Mesenchymal stem cell (in vitro differentiated cells and primary cell): ENCODE results near the gene MRPL27.

Experiments
- DNase-seq: peaks from one replicate; pipeline ENCODE4 v3.0.0-alpha.2; 2013
- H2AFZ ChIP-seq: one replicate; pipeline ENCODE4 v1.6.1; 2013; ENCODE audit warnings: low read depth, mild to moderate bottlenecking, control low read depth, inconsistent platforms, low read length, moderate library complexity
- H2AK5ac ChIP-seq: 2 replicates; pipeline ENCODE4 v1.6.1; 2013; ENCODE audit warnings: low read length, moderate library complexity, mild to moderate bottlenecking, inconsistent platforms; ENCODE audit not compliant: severe bottlenecking
- H2BK120ac ChIP-seq: one replicate; pipeline ENCODE4 v1.6.1; 2013; ENCODE audit warnings: low read depth, mild to moderate bottlenecking, inconsistent platforms, low read length, moderate library complexity
- H2BK12ac ChIP-seq, 2 experiments: one replicate each; pipeline ENCODE4 v1.6.1; 2013; ENCODE audit warnings: inconsistent platforms in 2 of 2, low read length in 2 of 2, mild to moderate bottlenecking in 2 of 2, moderate library complexity in 2 of 2, control low read depth in 1 of 2
- H2BK15ac ChIP-seq: one replicate; pipeline ENCODE4 v1.6.1; 2013; ENCODE audit warnings: mild to moderate bottlenecking, low read depth, inconsistent platforms; ENCODE audit not compliant: poor library complexity, severe bottlenecking
- H2BK5ac ChIP-seq: 2 replicates; pipeline ENCODE4 v1.6.1; 2013; ENCODE audit warnings: low read depth, mild to moderate bottlenecking, low read length, control low read depth, inconsistent platforms; ENCODE audit not compliant: poor library complexity, severe bottlenecking
- H3K14ac ChIP-seq, 2 experiments: one replicate each; pipeline ENCODE4 v1.6.1; 2013; ENCODE audit warnings: inconsistent platforms in 2 of 2, low read length in 2 of 2, control low read depth in 1 of 2, mild to moderate bottlenecking in 1 of 2, moderate library complexity in 1 of 2
- H3K18ac ChIP-seq, 2 experiments: one replicate each; pipeline ENCODE4 v1.6.1; 2013; ENCODE audit warnings: inconsistent platforms in 2 of 2, low read length in 2 of 2, control low read depth in 1 of 2, low read depth in 1 of 2, mild to moderate bottlenecking in 1 of 2
- H3K23ac ChIP-seq, 2 experiments: one replicate each; pipeline ENCODE4 v1.6.1; 2013; ENCODE audit warnings: inconsistent platforms in 2 of 2, low read length in 2 of 2, mild to moderate bottlenecking in 2 of 2, moderate library complexity in 2 of 2, control low read depth in 1 of 2
- H3K27ac ChIP-seq: 2 replicates; pipeline ENCODE4 v1.5.1; 2013; ENCODE audit warnings: mild to moderate bottlenecking, moderate library complexity, low read length, control low read depth, inconsistent platforms; ENCODE audit not compliant: poor library complexity, severe bottlenecking
- H3K27me3 ChIP-seq, 2 experiments: 2 replicates each; pipeline versions ENCODE4 v1.6.1 to v1.7.0; 2013; ENCODE audit warnings: low read length in 2 of 2, mild to moderate bottlenecking in 2 of 2, moderate library complexity in 2 of 2, control low read depth in 1 of 2, inconsistent platforms in 1 of 2; ENCODE audit not compliant: control insufficient read depth in 1 of 2, insufficient read depth in 1 of 2
- H3K36me3 ChIP-seq, 2 experiments: 2 replicates each; pipeline versions ENCODE4 v1.6.1 to v1.7.0; 2013; ENCODE audit warnings: low read length in 2 of 2, control low read depth in 1 of 2, inconsistent platforms in 1 of 2, low read depth in 1 of 2, mild to moderate bottlenecking in 1 of 2; ENCODE audit not compliant: insufficient read depth in 2 of 2, control insufficient read depth in 1 of 2
- H3K4ac ChIP-seq, 2 experiments: one replicate each; pipeline ENCODE4 v1.6.1; 2013; ENCODE audit warnings: inconsistent platforms in 2 of 2, low read length in 2 of 2, mild to moderate bottlenecking in 2 of 2, moderate library complexity in 2 of 2, control low read depth in 1 of 2, low read depth in 1 of 2
- H3K4me1 ChIP-seq: 2 replicates; pipeline ENCODE4 v1.6.1; 2013; ENCODE audit warnings: low read depth, low read length, control low read depth; ENCODE audit not compliant: control insufficient read depth, insufficient read depth
- H3K4me2 ChIP-seq: 2 replicates; pipeline ENCODE4 v1.6.1; 2013; ENCODE audit warnings: low read length, mild to moderate bottlenecking, inconsistent platforms; ENCODE audit not compliant: poor library complexity, severe bottlenecking
- H3K4me3 ChIP-seq, 2 experiments: 2 replicates each; pipeline versions ENCODE4 v1.5.1 to v1.7.0; 2013; ENCODE audit warnings: low read length in 2 of 2, mild to moderate bottlenecking in 2 of 2, control low read depth in 1 of 2, low read depth in 1 of 2; ENCODE audit not compliant: insufficient read depth in 1 of 2
- H3K79me1 ChIP-seq: replicated peaks from 2 replicates; pipeline ENCODE4 v1.6.1; 2013; ENCODE audit warnings: mild to moderate bottlenecking, control low read depth, low read length, inconsistent platforms; ENCODE audit not compliant: poor library complexity, severe bottlenecking
- H3K9ac ChIP-seq: 2 replicates; pipeline ENCODE4 v1.7.0; 2013; ENCODE audit warnings: mild to moderate bottlenecking, low read length, moderate library complexity
- H3K9me3 ChIP-seq: 2 replicates; pipeline ENCODE4 v1.7.0; 2013; ENCODE audit warnings: mild to moderate bottlenecking, low read length; ENCODE audit not compliant: control insufficient read depth
- H4K8ac ChIP-seq: one replicate; pipeline ENCODE4 v1.6.1; 2013; ENCODE audit warnings: inconsistent platforms, mild to moderate bottlenecking, low read length, moderate library complexity
- H4K91ac ChIP-seq: one replicate; pipeline ENCODE4 v1.6.1; 2013; ENCODE audit warnings: mild to moderate bottlenecking, low read length, inconsistent platforms
- WGBS: methylation state at CpG from one replicate; pipeline ENCODE4 v1.1.7; 2013; ENCODE audit warnings: mixed read lengths; 5-methylcytosine and 5-hydroxymethylcytosine counted together

Gene MRPL27

DNA sequence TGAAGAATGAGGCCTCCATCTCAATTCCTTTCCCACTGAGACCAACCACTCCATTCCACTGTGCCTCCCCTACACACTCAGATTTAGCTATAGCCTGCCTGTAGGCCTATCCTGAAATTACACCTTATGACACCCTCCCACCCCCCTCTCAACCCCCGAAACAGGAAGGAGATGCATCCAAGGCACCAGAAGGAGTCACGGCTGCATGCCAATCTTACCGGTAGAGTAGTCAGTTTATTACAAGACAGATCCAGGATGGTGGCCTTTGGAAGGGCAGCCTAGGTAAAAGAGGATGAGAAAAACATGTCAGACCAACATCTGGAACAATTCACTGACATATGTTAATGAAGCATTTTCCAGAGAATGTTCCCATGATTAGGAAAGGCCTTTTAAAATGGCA is 21.7 kb upstream of the MRPL27 start:
- H3K27ac ChIP-seq: no peak overlapping the region
- H4K91ac ChIP-seq: no peak overlapping the region
- H3K9me3 ChIP-seq: no peaks in the 10 kb centered on the region
- H4K8ac ChIP-seq: no peak overlapping the region
- no peak overlapping the region for H2BK12ac ChIP-seq
- no peak overlapping the region for H3K4ac ChIP-seq
- 42% methylated on average over 2 of the region's 3 CpGs for WGBS
- DNase-seq: no peak
- H2AK5ac ChIP-seq: no peak overlapping the region
- no peak overlapping the region for H3K23ac ChIP-seq
- no peak overlapping the region for H2BK15ac ChIP-seq
- peaks cover 8% of the 10 kb centered on the region for H3K4me1 ChIP-seq
- no peak overlapping the region for H2BK5ac ChIP-seq
- peaks cover 18% of the 10 kb centered on the region for H3K79me1 ChIP-seq
- peak overlapping the region; percentile 8 for H3K4me2 ChIP-seq
- no peak overlapping the region for H2AFZ ChIP-seq
- peaks cover 39 to 53% of the 10 kb centered on the region in 2 experiments for H3K36me3 ChIP-seq
- H3K14ac ChIP-seq: no peak overlapping the region
- H2BK120ac ChIP-seq: no peak overlapping the region
- peak overlapping the region; percentile 100 for H3K9ac ChIP-seq
- no peak overlapping the region for H3K18ac ChIP-seq
- peak overlapping the region in 1 of 2 experiments; percentile 97 for H3K4me3 ChIP-seq
- H3K27me3 ChIP-seq: no peaks in the 10 kb centered on the region

DNA sequence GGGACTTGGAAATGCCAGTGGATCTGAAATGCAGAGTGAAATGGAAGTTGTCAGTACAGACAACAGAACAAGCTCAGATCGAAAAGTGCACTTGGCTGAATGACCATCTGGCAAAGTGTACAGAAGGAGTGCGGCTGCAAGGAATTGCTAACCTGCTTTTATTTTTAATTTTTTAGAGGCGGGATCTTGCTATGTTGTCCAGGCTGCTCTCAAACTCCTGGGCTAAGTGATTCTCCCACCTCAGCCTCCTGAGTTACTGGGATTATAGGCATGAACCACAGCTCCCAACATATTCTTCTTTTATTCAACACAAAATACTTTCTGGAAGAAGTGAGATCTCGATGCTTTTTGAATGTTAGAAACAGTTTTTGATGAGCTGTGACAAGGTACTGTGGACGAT is 20.7 kb upstream of the MRPL27 start:
- Histone ChIP-seq H4K8ac (no peak overlapping the region), H3K4me1 (peaks cover 10% of the 10 kb centered on the region), H3K9me3 (no peaks in the 10 kb centered on the region), H2BK15ac (no peak overlapping the region), H3K14ac (no peak overlapping the region), H2AK5ac (no peak overlapping the region), H3K4me2 (no peak overlapping the region), H3K36me3 (peaks cover 45 to 63% of the 10 kb centered on the region in 2 experiments), H2BK120ac (no peak overlapping the region), H3K18ac (no peak overlapping the region), H3K79me1 (peaks cover 19% of the 10 kb centered on the region), H3K4ac (no peak overlapping the region), H2BK5ac (no peak overlapping the region), H2BK12ac (no peak overlapping the region), H3K27me3 (no peaks in the 10 kb centered on the region), H3K27ac (no peak overlapping the region), H3K23ac (no peak overlapping the region), H3K4me3 (no peak overlapping the region), H2AFZ (no peak overlapping the region), H4K91ac (no peak overlapping the region), H3K9ac (no peak overlapping the region)
- WGBS: 95% methylated on average over 5 of the region's 5 CpGs
- DNase-seq: no peak

DNA sequence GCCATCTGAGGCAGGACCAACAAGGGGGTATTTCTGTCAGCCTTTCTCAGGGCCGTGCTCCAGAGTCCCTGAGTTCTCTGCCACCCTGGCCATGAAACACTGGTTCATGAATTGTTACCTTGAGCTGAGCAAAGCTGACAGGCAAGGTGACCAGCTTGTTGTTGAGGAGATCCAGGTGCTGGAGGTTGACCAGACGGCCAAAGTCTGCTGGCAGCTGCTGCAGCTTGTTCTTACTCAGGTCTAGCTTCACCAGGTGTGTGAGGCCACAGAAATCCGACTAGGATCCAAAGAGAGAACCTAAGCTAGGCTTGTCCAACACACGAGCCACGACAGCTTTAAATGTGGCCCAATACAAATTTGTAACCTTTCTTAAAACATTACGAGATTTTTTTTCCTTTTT is 19.6 kb upstream of the MRPL27 start:
- no peak overlapping the region for H2AK5ac ChIP-seq
- H2BK120ac ChIP-seq: no peak overlapping the region
- H3K36me3 ChIP-seq: peaks cover 56 to 74% of the 10 kb centered on the region in 2 experiments
- no peak overlapping the region for H3K4me3 ChIP-seq
- no peaks in the 10 kb centered on the region for H3K9me3 ChIP-seq
- no peak overlapping the region for H2BK12ac ChIP-seq
- H3K27ac ChIP-seq: no peak overlapping the region
- no peak overlapping the region for H3K23ac ChIP-seq
- no peak overlapping the region for H3K9ac ChIP-seq
- no peak overlapping the region for H3K14ac ChIP-seq
- no peak overlapping the region for H3K4ac ChIP-seq
- H3K18ac ChIP-seq: no peak overlapping the region
- no peak overlapping the region for H4K8ac ChIP-seq
- H3K4me1 ChIP-seq: peaks cover 10% of the 10 kb centered on the region
- no peaks in the 10 kb centered on the region for H3K27me3 ChIP-seq
- 97% methylated on average over 6 of the region's 6 CpGs for WGBS
- no peak overlapping the region for H3K4me2 ChIP-seq
- H2BK15ac ChIP-seq: no peak overlapping the region
- no peak overlapping the region for H2BK5ac ChIP-seq
- H4K91ac ChIP-seq: no peak overlapping the region
- H3K79me1 ChIP-seq: peaks cover 26% of the 10 kb centered on the region
- no peak overlapping the region for H2AFZ ChIP-seq
- DNase-seq: no peak

DNA sequence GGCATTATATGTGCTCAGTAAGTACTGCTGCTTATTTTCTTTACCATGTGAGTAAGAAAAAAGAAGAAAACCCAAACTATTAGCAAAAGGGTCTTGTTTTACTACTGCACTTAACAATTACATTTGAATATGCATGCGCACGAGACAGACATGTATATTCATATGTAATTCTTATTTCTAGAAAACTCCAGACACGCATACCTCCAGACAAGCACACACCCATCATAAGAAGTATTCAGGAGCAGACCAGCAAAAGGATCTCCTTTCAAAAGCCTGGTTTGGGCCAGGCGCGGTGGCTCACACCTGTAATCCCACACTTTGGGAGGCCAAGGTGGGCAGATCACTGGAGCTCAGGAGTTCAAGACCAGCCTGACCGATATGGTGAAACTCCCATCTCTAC is 16.6 kb upstream of the MRPL27 start:
- Histone ChIP-seq H3K4me1 (peaks cover 4% of the 10 kb centered on the region), H3K79me1 (peaks cover 31% of the 10 kb centered on the region), H3K9me3 (no peaks in the 10 kb centered on the region), H4K91ac (no peak overlapping the region), H3K4me2 (no peak overlapping the region), H2BK15ac (no peak overlapping the region), H4K8ac (no peak overlapping the region), H3K4me3 (no peak overlapping the region), H2AK5ac (no peak overlapping the region), H3K18ac (no peak overlapping the region), H2BK12ac (no peak overlapping the region), H3K9ac (no peak overlapping the region), H2AFZ (no peak overlapping the region), H3K14ac (no peak overlapping the region), H2BK120ac (no peak overlapping the region), H3K23ac (no peak overlapping the region), H3K27me3 (no peaks in the 10 kb centered on the region), H2BK5ac (no peak overlapping the region), H3K27ac (no peak overlapping the region), H3K4ac (no peak overlapping the region), H3K36me3 (peaks cover 70 to 98% of the 10 kb centered on the region in 2 experiments)
- no peak for DNase-seq
- WGBS: over 99% methylated on average over 6 of the region's 6 CpGs
